Endometrial microvascular endothelial cells (primary cell): Measurements from ENCODE around the gene STRN4. TPM values are rescaled to one million over a fixed set of nuclear protein-coding genes. Genes with fewer than 3 reads are reported as not detected.

Source experiments
- in situ Hi-C: cut with HindIII; loops from 2 replicates; pipeline ENCODE4 v1.10.0; 2017; ENCODE audit warnings: low sequenced_read_pairs, low pct_unique_long_range_greater_than_20kb; ENCODE audit errors: inconsistent ontology term
- total RNA-seq: library from RNA; depleted of rRNA; stranded (reverse); fragments of >200 nt; gene quantifications from one replicate; pipeline ENCODE4 v1.2.3, GENCODE V29; 2015; ENCODE audit errors: inconsistent ontology term

The STRN4 gene
- total RNA-seq, 1 donor from 2014 or later: 95.9 TPM

- in situ Hi-C loops: no loop called here
Observed at GRCh38 chr19:46730595-46730994, 15.7 kb downstream of the STRN4 start.

DNA sequence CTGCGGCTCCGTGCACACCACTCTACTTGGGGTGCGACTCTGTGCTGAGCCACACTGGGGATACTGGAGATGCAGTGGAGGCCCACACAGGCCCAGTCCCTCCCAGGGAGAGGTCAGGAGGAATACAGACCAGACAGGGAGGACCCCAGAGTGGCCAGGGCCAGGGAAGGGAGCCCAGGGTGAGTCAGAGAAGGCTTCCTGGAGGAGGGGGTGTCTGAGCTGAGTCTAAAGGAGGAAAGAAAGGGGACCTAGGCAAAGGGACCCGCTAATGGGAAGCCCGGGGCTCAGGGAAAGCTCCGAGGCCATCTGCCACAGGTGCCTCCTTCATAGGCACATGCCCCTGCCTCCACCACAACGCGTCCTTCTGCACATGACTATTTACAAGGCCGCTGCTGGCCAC lies 16.1 kb downstream of the STRN4 start:
- in situ Hi-C loops: no loop called here

GRCh38 chr19:46729696-46730095 lies 16.6 kb downstream of the STRN4 start:
- in situ Hi-C loops: no loop called here

DNA sequence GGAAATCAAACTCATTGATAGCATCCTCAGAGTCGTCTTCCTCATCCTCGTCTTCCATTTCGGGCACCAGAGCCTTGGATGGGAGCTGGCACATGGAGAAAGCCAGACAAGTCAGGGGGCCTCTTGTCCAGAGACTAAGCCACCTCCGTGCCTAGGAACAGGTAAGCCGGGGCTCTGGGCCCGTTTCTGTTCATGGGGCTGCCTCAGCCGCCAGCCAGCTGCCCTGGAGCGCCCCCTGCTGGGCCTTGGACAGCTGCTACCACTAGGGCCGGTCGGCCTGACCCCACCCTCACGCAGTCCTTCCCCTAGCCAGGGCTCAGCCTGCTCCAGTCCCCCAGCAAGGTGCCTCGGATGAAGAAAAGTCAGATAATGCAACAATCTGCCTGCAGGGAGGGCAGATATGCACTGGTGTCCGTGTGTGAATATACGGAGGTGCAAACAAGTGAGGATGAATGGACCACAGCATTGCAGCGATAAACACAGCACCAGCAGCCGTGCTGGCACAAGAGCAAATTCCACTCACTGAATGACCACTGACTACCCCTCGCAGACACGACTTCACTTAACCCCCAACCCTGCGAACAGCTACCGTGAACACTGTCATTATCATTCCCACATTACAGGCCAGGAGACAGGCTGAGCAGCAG lies 17.4 kb downstream of the STRN4 start:
- in situ Hi-C loops: no loop called here

GRCh38 chr19:46728208-46728607 lies 18.0 kb downstream of the STRN4 start:
- in situ Hi-C loops: no loop called here

GRCh38 chr19:46727757-46728156 lies 18.5 kb downstream of the STRN4 start:
- in situ Hi-C loops: no loop called here

DNA sequence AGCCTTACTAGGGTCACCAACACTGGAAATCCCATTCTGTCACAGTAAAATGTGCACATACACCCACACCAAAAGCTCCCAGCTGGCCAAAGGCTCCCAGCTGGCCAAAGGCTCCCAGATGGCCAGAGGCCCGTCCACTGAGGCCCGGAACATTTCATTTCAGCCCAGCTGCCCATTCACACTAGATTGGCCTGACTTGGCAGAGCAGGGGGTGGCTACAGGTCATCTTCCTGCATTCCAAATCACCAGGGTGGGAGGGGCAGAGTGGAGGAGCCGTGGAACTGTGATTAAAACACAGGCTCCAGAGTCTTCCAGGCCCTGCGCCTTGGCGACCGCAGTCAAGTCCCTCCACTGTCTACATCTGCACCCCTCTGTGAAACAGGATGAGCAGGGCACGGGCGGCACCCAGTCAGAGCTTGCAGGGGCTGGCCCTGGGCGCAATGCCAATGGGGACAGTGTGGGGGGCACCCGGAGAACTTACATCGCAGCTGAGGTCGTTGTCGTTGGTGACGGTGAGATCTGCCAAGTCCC lies 19.2 kb downstream of the STRN4 start:
- in situ Hi-C loops: no loop called here

- in situ Hi-C loops: no loop called here
Observed at GRCh38 chr19:46726551-46726950, 19.7 kb downstream of the STRN4 start.

- in situ Hi-C loops: no loop called here
Observed at GRCh38 chr19:46725859-46726393, 20.3 kb downstream of the STRN4 start.

- in situ Hi-C loops: no loop called here
Observed at GRCh38 chr19:46725036-46725820, 21.0 kb downstream of the STRN4 start.

DNA sequence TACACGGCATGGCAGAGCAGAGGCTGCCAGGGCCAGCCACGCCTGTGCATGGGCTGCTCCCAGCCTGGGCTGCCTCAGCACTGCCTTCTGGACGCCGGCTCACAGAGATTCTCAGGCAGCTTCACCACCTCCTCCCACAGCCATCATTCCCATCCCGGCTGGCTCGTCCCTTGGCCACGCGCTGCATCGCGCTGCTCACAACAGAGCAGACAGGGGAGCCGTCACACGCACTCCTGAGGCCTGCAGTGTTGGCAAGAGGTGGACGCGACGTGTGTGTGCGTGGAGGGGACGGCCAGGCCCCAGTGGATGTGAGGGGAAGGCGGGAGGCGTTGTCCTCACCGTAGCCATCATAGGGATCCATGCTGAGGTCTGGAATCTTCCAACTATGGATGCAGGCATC lies 21.8 kb downstream of the STRN4 start:
- in situ Hi-C loops: no loop called here

GRCh38 chr19:46723471-46723870 lies 22.8 kb downstream of the STRN4 start:
- in situ Hi-C loops: no loop called here

DNA sequence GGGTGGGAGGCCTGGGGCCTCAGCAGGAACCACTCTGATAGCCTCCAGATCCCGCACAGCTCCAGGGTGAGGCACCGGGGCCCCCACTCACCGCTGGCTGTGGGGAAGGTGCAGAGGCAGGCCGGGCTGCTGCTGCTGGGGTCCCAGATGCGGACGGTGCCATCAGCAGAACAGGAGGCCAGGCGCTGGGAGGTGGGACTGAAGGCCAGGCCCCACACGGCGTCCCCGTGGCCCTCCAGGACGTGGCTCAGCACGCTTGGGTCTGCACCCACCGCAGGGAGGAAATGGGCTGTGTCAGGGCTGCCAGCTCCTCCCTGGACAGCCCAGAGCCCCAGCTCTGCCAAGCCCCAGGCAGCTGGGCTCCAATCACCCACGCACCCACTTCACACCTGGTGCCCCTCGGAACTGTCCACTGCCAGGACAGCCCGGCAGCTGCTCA lies 23.2 kb downstream of the STRN4 start:
- in situ Hi-C loops: no loop called here

DNA sequence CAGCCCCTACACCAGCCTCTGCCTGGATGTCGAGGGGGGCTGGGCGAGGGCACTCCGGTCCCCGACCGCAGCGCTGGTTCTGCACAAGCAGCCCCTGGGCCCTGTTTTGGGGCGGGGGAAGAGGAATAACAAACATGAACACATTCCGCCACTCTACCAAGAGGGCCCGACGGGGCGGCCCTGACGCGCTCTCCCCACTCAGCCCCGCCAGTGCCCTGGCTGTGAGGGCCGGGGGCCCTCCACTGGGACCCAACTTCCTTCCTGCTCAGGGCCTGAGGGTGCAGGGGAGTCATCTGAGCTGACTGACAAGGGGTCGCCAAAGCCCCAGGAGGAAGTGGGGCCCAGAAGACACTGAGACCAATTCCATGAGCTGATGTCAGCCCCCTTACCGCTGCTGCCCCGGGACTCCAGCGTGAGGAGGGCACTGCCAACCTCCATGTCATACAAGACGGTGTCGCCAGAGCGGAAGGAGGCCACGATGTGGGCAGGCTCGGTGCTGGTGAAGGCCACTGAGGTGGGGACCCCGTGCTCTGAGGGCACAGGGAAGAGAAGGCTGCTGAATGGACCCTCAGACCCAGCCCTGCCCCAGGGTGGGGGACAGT lies 23.7 kb downstream of the STRN4 start:
- in situ Hi-C loops: no loop called here

- in situ Hi-C loops: no loop called here
Observed at GRCh38 chr19:46722004-46722380, 24.3 kb downstream of the STRN4 start.

GRCh38 chr19:46721269-46722003 lies 24.8 kb downstream of the STRN4 start:
- in situ Hi-C loops: no loop called here

DNA sequence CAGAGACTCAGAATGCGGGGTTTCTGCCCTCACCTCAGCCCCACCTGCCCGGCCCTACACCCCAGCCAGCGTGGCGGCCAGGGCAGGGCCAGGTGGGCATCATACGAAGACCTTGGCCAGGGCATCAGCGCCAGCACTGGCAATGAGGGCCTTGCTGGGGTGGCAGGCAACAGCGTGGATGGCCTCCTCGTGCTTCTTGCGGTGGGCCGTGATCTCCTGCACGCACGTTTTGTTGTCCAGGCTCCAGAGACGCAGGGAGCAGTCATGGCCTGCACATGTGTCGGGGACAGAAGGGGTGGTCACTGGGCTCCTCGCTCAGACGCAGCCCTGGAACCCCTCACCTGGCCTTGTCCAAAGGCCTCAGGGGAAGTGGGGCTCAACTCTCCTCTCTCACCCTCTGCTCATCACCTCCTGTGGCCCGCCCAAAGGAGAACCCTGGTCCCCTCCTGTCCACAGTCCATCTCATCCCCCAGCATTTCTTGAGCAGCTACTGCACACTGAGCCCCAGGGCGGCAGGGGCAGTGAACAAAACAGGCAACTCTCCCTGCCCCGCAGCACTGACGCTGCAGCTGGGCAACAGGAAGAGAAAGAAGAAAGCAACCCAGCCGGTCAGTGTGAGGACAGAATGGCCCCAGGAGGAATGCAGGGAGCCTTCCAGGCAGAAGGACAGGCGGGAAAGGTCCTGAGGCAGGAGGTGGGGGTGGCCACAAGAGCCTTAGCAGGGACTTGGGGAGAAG lies 25.6 kb downstream of the STRN4 start:
- in situ Hi-C loops: no loop called here
